GM23338 (cell line): ENCODE measurements around the gene SNTG2.

Experiments used
- CREB1 ChIP-seq: fragments of 250-450 bp; sonication (Bioruptor Pico); IDR thresholded peaks from 2 replicates; pipeline ENCODE4 v1.5.0; 2020; ENCODE audit warnings: low read depth, mild to moderate bottlenecking, moderate library complexity
- CTCF ChIP-seq, 2 experiments: fragments of 200-600 bp in 1 of 2; sonication (generic) in 1 of 2; conservative IDR thresholded peaks; 2 replicates each; pipeline versions ENCODE4 v1.5.1 to v1.6.1; 2016 to 2017; ENCODE audit warnings: antibody characterized with exemption in 2 of 2, low read depth in 2 of 2, mild to moderate bottlenecking in 2 of 2, moderate library complexity in 1 of 2
- ETS1 ChIP-seq: IDR thresholded peaks from 2 replicates; pipeline ENCODE4 v1.6.1; 2016; ENCODE audit warnings: antibody characterized with exemption
- EZH2 ChIP-seq: fragments of 200-600 bp; sonication (generic); IDR thresholded peaks from one replicate; pipeline ENCODE4 v1.8.0; 2017; ENCODE audit warnings: antibody characterized with exemption, mild to moderate bottlenecking, low read depth; ENCODE audit not compliant: unreplicated experiment
- EZH2phosphoT487 ChIP-seq: fragments of 200-600 bp; sonication (generic); IDR thresholded peaks from one replicate; pipeline ENCODE4 v1.8.1; 2018; ENCODE audit warnings: antibody characterized with exemption; ENCODE audit not compliant: unreplicated experiment
- JUNB ChIP-seq: IDR thresholded peaks from one replicate; pipeline ENCODE4 v1.6.1; 2016; ENCODE audit warnings: antibody characterized with exemption; ENCODE audit not compliant: unreplicated experiment
- NANOG ChIP-seq: IDR thresholded peaks from 2 replicates; pipeline ENCODE4 v1.6.1; 2016; ENCODE audit warnings: antibody characterized with exemption, borderline replicate concordance
- POLR2AphosphoS5 ChIP-seq: IDR thresholded peaks from 2 replicates; pipeline ENCODE4 v1.6.1; 2016; ENCODE audit warnings: antibody characterized with exemption, low read depth
- STAT1 ChIP-seq: IDR thresholded peaks from one replicate; pipeline ENCODE4 v1.6.1; 2016; ENCODE audit warnings: antibody characterized with exemption; ENCODE audit not compliant: unreplicated experiment
- ZNF114 ChIP-seq: fragments of 250-450 bp; sonication (Bioruptor Pico); IDR thresholded peaks from 2 replicates; pipeline ENCODE4 v1.5.0; 2020; ENCODE audit warnings: mild to moderate bottlenecking, moderate library complexity
- ZNF462 ChIP-seq: fragments of 250-450 bp; sonication (Bioruptor Pico); IDR thresholded peaks from 2 replicates; pipeline ENCODE4 v1.5.0; 2020; ENCODE audit warnings: mild to moderate bottlenecking, moderate library complexity
- TF ChIP-seq, protein P1 (sequence below): IDR thresholded peaks from one replicate; pipeline ENCODE4 v1.6.1; 2018; ENCODE audit warnings: antibody characterized with exemption; ENCODE audit not compliant: unreplicated experiment

DNA sequence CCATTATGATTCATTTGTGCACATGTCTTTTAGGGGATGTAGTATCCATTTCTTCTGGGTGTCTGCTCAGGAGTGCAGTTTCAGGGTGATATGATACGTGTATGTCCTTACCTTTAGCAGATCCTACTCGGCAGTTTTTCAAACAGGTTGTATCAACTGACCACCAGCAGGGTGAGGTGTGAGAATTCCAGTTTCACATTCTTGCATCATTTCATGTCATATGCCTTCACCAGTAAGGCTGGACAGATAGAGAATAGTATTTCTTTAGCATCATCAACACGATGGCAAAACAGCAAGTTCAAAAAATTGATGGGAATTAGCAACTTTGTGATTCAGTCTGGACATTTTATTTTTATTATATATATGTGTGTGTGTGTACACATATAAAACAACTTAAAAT lies 232.7 kb downstream of the SNTG2 start:
- TF ChIP-seq CTCF (conservative IDR thresholded peaks at IDR 0.05; ENCODE audit: low read depth in 2 of 2) (no peak), EZH2 (no peak), POLR2AphosphoS5 (no peak), STAT1 (no peak), NANOG (no peak), EZH2phosphoT487 (no peak), JUNB (no peak), ETS1 (no peak), CREB1 (CRISPR knock-in tag) (no peak), ZNF114 (CRISPR knock-in tag) (no peak), ZNF462 (CRISPR knock-in tag) (no peak)
- TF ChIP-seq, protein P1, sequence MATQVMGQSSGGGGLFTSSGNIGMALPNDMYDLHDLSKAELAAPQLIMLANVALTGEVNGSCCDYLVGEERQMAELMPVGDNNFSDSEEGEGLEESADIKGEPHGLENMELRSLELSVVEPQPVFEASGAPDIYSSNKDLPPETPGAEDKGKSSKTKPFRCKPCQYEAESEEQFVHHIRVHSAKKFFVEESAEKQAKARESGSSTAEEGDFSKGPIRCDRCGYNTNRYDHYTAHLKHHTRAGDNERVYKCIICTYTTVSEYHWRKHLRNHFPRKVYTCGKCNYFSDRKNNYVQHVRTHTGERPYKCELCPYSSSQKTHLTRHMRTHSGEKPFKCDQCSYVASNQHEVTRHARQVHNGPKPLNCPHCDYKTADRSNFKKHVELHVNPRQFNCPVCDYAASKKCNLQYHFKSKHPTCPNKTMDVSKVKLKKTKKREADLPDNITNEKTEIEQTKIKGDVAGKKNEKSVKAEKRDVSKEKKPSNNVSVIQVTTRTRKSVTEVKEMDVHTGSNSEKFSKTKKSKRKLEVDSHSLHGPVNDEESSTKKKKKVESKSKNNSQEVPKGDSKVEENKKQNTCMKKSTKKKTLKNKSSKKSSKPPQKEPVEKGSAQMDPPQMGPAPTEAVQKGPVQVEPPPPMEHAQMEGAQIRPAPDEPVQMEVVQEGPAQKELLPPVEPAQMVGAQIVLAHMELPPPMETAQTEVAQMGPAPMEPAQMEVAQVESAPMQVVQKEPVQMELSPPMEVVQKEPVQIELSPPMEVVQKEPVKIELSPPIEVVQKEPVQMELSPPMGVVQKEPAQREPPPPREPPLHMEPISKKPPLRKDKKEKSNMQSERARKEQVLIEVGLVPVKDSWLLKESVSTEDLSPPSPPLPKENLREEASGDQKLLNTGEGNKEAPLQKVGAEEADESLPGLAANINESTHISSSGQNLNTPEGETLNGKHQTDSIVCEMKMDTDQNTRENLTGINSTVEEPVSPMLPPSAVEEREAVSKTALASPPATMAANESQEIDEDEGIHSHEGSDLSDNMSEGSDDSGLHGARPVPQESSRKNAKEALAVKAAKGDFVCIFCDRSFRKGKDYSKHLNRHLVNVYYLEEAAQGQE = no peak
